Upper lobe of right lung (tissue), 1 donor: ENCODE results near the gene LIN54. TPM values are rescaled to one million over a fixed set of nuclear protein-coding genes. Genes with fewer than 3 reads are reported as not detected.

Experiments
- ATAC-seq: fragments of 200-7000 bp; cut with Tn5 transposase; one replicate; pipeline ENCODE4 v1.9.1; 2020; ENCODE audit warnings: mild to moderate bottlenecking, moderate library complexity
- DNase-seq: peaks from one replicate; pipeline ENCODE4 v3.0.0-alpha.2; 2020
- H3K27ac ChIP-seq: fragments of 200-600 bp; one replicate; pipeline ENCODE4 v1.8.0; 2022
- H3K27me3 ChIP-seq: fragments of 200-600 bp; one replicate; pipeline ENCODE4 v1.8.0; 2022; ENCODE audit warnings: mild to moderate bottlenecking
- H3K36me3 ChIP-seq: fragments of 200-600 bp; one replicate; pipeline ENCODE4 v1.8.0; 2022
- H3K4me1 ChIP-seq: fragments of 200-600 bp; one replicate; pipeline ENCODE4 v1.8.0; 2022
- H3K4me3 ChIP-seq: fragments of 200-600 bp; one replicate; pipeline ENCODE4 v1.8.0; 2022; ENCODE audit warnings: mild to moderate bottlenecking
- H3K9me3 ChIP-seq: fragments of 200-600 bp; one replicate; pipeline ENCODE4 v1.8.0; 2022
- CTCF ChIP-seq: fragments of 200-600 bp; IDR thresholded peaks from one replicate; pipeline ENCODE4 v1.8.0; 2022; ENCODE audit warnings: antibody characterized with exemption
- intact Hi-C: fragments of 100-400 bp; cut with DNase I; formaldehyde crosslinking; loops from one replicate; pipeline ENCODE4 v1.11.0; 2022
- total RNA-seq: library from RNA; stranded (reverse); fragmentation: NEBNext Ultra II Directional; extraction: Animal tissue kit (Norgen Biotek cat#: 25700); gene quantifications from one replicate; pipeline ENCODE4 v1.2.1, GENCODE V29; 2021
- donor health status: DM: no; HTN: yes; CAD: no; lungs with severe emphysema.

LIN54 gene
- total RNA-seq, 1 donor from 2014 or later, result 9.8 TPM

DNA sequence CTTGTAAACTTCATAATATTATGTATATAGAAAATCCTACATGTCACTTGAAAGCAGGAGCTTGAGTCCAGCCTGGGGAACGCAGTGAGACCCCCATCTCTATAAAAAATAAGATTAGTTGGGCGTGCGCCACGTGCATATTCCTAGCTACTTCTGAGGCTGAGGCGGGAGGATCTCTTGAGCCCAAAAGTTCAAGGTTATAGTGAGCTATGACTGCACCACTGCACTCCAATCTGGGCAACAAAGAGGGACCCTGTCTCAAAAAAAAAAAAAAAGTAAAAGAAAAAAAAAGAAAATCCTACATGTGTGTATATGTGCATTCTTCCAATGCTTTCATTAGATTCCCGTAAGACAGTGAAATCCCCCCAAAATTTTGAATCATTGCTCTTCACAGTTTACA lies 121.3 kb downstream of the LIN54 start:
- Histone ChIP-seq H3K27me3 (no peaks in the 10 kb centered on the region), H3K4me3 (peak overlapping the region; percentile 81), H3K4me1 (peaks cover 44% of the 10 kb centered on the region), H3K27ac (peak overlapping the region; percentile 99), H3K9me3 (no peaks in the 10 kb centered on the region), H3K36me3 (peaks cover 17% of the 10 kb centered on the region)
- no peak for ATAC-seq
- TF ChIP-seq CTCF, result no peak
- DNase-seq, result no peak
- intact Hi-C loops, result no loop called here

- H3K36me3 ChIP-seq, result peaks cover 3% of the 10 kb centered on the region
- DNase-seq (no peak), ATAC-seq (no peak)
- no peak overlapping the region for H3K4me3 ChIP-seq
- H3K27me3 ChIP-seq, result no peaks in the 10 kb centered on the region
- H3K4me1 ChIP-seq, result peaks cover 42% of the 10 kb centered on the region
- intact Hi-C loops, result no loop called here
- no peaks in the 10 kb centered on the region for H3K9me3 ChIP-seq
- no peak for TF ChIP-seq CTCF
- no peak overlapping the region for H3K27ac ChIP-seq
Measured at GRCh38 chr4:82886147-82886942, 124.3 kb downstream of the LIN54 start.

GRCh38 chr4:82885410-82885809 lies 125.2 kb downstream of the LIN54 start:
- H3K36me3 ChIP-seq, result peaks cover 3% of the 10 kb centered on the region
- H3K9me3 ChIP-seq, result no peaks in the 10 kb centered on the region
- DNase-seq, result no peak
- no peak overlapping the region for H3K27ac ChIP-seq
- TF ChIP-seq CTCF, result no peak
- H3K4me1 ChIP-seq, result peaks cover 42% of the 10 kb centered on the region
- intact Hi-C loops, result no loop called here
- no peak overlapping the region for H3K4me3 ChIP-seq
- no peaks in the 10 kb centered on the region for H3K27me3 ChIP-seq
- ATAC-seq, result no peak

Other genes with a start within 250 kb of the LIN54 start
- 20.6 TPM for gene SCD5, start 212.0 kb downstream of the LIN54 start, total RNA-seq
- 199 TPM for gene SEC31A, start 119.7 kb downstream of the LIN54 start, total RNA-seq
- 3.8 TPM for gene THAP9, start 110.1 kb downstream of the LIN54 start, total RNA-seq
- 24.3 TPM for gene COPS4, start 24.4 kb upstream of the LIN54 start, total RNA-seq
- 81.7 TPM for gene PLAC8, start 103.9 kb upstream of the LIN54 start, total RNA-seq